AG08396 (cell line): ENCODE results near the gene ERI3.

Experiments used
- DNase-seq: peaks from one replicate; pipeline ENCODE4 v3.0.0; 2012; ENCODE audit warnings: low spot score, mixed read lengths

The ERI3 gene

DNA sequence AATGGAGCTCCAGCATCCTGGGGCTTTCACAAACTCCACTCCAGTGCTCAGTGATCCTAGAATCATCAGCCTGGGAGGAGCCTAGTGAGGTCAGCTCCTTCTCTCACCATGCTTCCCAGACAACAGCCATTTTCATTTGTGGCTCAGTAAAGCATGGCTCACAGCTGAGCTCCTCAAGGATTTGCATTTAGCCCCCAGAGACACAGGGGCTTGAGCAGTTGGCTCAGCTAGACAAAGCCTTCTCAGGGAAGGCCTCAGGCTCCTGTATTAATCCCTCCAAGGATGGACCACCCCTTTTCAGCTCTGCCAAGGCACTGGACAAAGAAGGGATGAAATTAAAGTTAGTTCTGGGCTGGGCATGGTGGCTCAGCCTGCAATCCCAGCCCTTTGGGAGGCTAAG is 39.5 kb downstream of the ERI3 start:
- no peak for DNase-seq

DNA sequence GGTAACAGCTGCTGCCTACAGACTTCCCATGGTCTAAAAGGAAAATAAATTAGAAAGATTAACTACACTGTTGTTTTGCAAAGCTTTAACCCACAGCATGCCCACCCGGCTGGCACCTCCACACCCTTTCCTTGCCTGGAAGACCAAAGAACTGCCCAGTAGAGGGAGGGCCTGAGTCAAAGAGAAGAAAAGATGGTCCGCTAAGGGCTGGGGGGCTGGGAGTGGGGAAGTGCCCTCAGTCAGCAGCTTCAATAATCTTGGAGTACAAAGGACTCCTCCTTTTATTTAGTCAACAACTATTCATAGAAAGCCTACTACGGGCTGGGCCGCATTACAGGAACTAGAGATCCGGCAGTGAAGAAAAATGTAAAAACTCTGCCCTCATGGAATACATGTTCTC is 40.6 kb downstream of the ERI3 start:
- no peak for DNase-seq

DNA sequence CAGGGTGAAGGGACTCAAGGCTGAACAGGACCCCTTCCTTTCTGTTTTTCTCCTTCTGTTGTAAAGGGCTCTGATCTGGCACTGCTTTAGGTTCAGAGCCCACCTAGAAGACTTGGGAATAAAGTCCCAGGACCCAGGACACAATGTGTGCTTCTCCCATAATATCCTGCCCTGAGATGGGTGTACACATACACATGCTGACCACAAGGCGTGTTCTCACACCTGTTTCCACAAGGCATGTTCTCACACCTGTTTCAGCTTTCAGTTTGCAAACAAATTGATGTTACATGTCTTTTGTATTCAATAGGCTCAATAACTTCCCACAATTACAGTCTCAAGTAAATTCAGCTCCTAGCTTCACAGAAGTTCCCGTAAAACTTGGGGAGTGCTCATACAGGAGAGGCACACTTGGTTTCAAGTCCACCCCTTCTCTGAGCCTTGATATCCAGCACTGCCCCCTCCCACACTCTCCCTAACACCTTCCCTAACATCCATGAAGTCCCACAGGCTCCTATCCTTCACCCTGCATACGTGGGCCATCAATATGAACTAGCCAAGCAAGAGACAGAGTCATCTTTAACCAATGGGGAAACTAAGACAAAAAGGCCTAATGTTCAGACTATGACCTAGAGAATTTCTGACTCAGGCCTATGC is 41.7 kb downstream of the ERI3 start:
- DNase-seq: no peak

DNA sequence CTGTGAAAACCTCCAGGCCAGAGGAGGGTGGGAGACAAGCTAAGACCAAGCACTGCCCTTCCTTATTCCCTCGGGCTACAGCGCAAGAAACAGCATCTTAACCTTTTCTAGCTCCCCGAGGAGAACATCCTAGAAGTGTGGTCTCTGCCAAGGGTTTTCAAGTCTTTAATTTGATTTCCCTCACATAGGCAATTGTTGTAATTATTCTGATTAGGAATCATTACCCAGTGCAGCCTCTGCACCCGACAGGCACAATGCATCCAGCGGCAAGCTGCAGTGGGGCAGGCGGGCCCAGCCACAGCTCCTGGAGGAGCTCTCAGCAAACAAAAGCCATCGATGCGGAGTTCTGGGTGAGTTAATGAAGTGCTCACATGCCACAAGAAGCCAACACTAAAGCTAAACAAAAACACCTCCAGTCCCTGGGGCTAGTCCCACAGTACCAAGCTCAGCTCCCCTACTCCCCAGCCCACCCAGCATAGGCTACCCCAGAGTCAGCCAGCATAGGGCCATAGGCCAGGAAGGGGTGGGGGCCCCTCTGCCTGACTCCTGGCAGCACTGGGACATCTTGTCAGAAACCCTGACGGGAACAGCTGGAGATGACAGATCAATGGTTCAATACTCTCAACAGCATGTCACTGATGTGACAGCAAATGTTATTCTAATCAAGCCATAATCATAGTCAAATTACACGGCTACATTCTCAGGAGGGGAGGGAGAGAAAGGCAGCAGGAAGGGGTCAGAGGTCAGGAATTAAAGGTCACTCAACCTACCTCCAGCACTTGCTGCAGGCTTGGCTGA is 42.5 kb downstream of the ERI3 start:
- DNase-seq: no peak

DNA sequence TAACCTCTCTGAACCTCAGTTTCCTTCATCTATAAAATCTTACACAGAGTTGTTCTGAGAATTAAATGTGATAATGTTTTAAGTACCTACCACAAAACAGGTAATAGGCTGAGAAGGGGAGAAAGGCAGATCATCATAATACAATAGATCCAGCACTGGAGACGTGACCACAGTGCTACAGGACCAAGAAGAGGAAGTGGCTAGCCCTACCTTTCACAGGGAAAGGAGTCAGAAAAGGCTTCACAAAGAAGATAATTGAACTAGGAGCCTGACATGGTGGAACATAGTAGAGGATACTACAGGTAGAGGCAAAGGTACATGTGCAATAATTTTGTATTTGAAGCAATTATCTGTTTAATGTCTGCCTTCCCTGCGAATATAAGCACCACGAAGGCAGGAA is 45.1 kb downstream of the ERI3 start:
- no peak for DNase-seq

DNA sequence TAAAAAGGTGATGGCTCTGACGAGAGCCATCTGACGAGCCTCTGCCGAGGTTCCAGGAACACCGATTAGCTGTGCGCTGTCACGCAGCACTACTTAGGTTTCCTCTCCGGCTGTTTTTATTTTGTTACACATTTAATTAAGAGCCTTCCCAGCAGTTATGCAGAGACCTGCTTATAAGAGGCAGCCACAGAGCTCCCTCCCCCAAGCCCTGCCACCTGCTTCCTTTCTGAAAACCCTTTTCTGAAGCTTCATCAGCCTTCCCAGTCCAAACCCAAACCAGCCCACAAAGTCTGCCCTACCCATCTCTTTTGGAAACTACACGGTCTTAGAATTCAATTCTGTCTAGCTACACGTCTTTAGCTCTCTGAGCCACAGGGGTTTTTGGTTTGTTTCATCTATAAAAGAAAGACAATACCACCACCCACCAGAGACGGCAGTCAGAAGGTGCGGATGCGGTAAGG is 49.1 kb downstream of the ERI3 start:
- DNase-seq: no peak

DNA sequence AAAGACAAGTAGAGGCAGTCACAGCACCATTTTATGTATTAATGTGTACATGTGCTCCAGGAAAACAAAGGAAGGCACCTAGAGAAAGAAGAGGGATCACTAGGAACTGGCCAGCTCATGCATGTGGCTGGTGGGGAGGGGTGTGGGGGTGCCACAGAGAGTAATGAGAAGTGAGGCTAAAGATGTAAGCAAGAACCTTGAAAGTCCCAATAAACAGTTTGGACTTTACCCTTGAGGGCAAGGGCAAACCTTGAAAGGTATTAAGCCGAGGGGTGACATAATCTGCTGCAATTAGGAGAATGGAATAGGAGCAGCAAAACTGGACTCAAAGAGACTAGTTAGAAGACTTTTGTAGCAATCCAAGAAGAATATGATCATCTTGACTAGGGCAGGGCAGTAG is 51.5 kb downstream of the ERI3 start:
- no peak for DNase-seq

DNA sequence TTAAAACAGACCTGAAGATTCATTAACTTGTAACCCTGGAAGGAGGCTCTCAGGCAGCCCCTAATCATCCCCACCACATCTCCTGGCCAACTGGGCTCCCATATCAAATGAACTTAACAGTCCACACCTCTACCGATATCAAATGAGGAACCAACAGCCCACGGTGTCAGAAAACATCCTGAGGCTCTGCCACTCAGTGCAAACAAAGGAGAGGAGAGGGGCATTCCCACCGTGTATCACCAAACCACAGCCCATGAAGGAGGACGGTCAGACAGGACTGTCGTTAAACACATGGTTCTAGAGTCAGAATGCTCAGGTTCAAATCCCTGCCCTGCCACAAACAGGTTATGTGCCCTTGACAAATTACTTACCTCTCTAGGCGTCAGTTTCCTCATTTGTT is 52.5 kb downstream of the ERI3 start:
- no peak for DNase-seq

DNA sequence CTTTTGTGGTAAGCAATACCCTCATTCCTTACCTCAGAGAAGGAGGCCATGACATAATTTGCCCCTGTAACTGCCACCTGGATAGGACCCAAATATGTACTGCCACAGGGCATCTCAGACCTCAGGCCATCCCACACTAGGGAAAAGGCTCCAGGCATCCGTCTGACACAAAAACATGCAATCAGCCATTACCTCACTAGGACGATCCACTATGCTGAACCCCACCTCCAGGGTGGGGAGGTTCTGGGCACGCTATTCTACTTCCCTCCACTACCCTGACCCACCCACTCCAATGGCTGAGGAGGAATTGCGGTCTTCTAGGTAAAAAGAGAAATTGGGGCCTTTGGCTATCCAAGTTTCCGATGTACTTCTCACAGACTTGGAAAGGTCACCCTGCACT is 53.6 kb downstream of the ERI3 start:
- DNase-seq: no peak

DNA sequence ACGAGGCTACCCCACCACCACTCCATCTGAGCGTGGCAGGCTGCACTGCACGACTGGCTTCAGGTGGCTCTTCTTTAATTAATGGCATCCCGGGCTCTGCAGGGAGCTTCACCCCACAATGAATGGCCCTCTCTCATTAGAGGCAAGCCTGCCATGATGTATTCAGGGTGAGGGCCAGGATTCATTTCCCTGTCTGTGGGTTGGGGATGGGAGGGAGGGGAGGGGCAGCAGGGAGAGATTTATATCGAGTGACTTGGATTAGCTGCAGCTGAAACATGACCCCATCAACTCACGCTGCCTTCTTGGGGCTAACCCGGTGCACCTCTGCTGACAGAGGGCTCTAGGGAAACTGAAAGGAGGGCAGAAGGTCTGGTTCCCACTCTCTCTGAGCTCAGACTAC is 54.2 kb downstream of the ERI3 start:
- no peak for DNase-seq

DNA sequence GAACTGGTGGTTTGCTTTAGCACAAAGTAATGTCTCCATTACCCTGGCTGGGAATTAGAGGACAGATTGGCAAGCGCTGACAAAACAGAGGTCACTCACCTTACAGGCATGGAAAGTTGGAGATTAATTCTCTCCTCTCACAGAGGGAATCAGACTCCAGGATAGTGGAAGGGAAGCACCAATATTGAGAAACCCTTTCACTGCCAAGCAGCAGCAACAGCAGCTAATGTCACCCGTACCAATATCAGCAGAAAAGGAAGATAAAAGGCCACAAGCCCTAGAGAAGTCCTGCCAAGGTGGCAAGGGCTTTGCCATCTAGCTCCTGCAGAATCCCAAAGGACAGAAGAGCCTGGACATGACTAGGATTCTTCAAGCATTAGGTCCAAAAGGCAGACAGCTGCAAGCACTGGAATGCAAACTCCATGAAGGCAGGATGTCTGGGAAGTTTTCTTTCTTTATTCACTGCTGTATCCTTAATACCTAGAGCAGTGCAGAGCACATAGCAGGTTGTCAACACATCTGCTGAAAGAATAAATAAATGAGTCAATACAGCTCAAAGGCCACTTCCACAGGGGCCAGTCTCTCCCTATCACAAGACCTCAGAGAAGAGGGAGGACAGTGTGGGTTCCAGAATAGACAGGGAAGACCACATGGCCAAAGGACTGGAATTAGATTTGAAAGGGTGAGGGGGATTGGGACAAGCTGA is 57.2 kb downstream of the ERI3 start:
- DNase-seq: no peak

DNA sequence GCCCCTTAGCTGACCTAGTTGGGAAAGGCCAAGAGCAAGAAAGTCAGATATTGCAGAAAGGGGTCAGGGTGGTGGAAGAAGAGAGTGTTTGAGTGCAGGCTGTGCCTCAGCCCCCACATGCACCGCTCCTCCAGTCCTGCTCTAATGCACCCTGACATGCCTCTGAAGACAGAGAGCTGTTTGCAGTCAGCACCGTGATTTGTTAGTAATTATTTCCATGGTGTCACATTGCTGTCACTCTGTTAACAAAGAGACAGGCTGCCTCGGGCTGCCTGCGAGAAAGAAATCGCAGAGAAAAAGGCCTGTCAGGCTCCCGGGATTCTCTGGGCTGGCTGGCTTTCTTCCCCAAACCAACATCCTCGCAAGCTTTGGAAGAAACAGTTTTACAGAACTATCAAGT is 58.3 kb downstream of the ERI3 start:
- no peak for DNase-seq

DNA sequence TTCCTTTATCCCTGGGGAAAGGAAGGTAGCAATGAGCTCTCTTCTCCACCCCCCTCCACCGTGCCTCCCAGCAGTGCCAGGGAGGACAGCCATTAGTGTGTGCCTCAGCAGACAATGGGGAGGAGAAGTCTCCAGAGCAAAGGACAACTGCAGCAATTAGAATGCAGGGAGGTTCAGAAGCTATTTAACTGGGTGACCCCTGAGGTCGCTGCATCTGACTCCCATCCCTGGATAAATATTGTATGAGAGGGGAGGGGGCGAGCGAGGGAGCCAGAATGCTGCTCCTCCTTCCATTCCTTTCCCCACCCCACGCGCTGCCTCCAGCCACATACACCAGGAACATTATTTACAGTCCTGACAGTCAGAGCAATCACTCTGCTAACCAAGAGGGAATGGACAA is 59.0 kb downstream of the ERI3 start:
- no peak for DNase-seq

DNA sequence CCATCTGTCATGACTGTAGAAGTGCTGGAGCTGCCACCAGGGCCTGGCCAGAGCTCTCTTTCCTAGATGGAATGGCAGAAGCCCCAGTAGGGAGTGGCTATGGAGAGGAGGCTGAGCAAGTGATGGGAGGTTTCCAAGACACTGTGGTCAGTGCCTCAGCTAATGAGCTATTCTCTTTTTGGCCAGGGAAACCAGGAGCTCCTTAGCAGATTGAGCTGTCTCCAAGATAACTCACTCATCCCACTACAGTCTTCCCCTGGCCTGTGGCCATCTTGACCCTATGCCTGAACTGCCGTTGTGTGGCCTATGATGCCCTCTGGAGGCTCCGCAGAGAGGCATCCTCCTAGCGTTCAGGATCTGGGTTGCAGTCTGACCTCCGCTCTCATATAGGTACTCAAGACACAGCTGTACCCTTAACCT is 60.5 kb downstream of the ERI3 start:
- DNase-seq: peak; percentile 85

DNA sequence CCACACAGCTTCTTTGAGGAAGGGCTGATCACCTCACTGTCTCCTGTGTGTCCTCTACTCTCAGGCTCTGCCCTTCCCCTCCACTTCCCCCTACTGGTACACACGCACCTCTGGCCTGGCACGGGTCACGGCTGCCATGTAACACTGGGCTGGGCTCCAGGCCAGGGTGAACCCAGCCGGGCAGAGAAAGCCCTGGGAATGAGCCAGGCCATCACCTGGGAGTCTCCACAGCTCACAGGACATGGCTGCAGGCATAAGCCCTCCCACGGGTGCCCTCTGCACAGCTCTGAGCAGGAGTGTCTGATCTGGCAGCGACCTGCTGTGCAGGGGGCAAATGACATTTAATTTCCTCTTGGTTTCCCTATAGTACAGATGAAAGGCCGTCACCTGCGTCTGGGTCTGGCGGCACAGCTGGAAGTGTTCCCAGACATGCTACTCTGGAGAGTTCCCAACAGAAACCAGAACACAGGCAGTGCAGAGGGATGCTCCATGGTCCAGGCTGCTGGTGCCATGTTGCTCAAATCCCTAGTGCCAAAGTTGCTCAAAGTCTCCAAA is 61.2 kb downstream of the ERI3 start:
- no peak for DNase-seq

DNA sequence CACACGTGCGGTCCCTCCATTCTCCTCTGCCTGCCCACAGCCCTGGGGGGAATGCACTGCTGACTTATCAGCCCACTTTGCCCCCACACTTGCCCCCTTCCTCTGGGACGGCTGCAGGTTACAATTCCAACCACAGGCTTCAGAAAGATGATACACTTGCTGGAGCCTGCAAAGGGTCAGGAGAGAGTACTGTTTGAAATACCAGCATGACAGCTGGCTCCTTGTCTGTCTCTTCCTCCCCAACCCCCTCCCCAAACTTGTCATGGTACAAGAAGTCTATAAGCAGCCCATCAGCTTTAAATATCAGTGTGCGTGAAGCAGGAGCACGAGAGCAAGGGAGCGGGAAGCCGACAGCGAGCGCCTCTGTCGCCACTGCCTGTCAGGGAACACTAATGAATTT is 62.4 kb downstream of the ERI3 start:
- DNase-seq: no peak

DNA sequence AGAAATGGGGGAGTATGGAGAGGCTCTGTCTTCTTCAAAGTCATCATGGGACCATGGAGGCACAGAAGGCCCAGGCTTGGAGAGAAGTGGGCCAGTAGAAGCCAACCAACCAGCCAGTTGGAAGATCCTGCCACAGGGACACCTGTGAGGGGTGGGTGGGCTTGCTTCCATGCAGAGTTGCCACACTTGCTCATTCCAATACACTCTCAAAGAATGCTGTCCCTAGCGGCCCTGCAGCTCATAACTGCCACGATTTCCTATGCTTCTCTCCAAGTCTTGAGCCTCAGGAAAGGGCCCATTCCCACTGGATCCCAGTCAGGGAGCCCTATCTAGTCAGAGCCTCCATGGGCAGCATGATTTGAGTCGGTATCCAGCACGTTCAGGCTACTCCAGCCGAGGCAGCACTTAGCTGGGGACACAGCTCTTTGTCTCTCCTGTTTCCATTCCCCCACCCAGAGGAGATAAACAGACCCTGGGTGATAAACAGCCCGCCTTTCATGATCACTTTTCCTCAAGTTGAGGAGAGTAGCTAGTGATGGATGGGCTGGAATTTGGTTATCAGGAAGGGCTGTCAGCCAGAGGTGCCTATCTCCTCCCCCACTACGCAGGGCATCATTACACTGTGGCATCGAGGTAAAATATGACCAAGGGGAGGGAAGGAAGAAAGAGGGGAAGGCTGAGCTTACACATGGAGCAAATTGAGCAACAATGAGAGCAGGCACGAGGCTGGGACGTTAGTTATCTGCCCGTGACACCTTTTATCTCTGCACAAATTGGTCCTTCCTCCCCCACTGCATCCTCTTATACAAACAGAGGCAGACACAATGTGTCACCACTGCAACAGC is 64.6 kb downstream of the ERI3 start:
- DNase-seq: no peak

DNA sequence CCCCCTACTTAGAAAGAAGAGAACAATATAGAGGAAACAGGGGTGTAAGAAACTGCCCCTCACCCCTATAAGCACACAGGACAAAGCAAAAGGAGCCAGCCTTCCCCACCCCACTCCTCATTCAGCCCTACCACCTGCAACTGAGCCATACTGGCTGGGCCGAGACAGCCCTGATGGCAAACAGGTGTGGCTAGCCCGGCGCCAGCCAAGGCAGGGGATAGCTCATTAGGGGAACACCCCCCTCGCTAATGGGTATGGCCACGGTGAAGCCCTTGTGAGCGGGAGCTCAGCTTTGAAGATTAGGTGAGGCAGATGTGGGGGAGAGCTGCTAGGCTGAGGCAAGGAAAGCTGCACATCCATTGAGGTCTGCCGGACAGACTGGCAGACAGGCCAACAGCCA is 65.5 kb downstream of the ERI3 start:
- no peak for DNase-seq

DNA sequence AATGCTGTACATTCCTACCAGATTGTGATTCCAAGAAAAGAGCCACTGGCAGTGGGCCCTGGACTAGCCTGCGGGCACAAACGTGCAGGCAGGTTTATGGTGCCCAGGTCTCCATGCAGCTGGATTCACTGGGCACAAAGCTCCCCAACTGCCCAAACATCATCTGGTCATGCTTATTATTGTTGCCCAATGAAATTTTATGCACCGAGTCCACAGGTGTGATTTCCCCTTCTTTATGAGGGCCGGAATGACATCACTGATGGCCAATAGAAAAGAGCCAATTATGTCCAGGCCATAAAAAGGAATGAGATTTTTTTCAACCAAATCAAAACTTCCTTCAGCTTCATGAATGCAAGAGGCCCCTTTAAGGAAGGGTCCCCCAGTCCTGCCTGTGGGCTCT is 66.2 kb downstream of the ERI3 start:
- DNase-seq: no peak

DNA sequence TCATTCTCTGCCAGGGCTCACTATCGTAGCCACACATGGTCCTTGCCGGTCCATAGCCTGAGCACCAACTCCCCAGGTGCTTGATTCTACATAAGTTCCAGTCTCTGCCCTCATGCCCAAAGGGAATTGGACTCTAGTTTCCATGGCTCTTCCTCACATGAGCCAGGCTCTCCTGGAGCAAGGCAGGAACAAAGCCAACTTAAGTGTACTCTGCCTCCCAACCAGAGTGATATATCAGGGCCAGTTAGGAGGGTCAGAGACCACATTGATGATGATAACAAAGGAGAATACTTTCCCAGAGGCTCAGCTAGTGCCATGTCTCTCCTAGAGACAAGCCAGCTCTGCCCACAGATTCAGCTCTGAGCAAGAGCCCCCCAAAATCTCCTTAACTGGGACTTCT is 70.9 kb downstream of the ERI3 start:
- no peak for DNase-seq

DNA sequence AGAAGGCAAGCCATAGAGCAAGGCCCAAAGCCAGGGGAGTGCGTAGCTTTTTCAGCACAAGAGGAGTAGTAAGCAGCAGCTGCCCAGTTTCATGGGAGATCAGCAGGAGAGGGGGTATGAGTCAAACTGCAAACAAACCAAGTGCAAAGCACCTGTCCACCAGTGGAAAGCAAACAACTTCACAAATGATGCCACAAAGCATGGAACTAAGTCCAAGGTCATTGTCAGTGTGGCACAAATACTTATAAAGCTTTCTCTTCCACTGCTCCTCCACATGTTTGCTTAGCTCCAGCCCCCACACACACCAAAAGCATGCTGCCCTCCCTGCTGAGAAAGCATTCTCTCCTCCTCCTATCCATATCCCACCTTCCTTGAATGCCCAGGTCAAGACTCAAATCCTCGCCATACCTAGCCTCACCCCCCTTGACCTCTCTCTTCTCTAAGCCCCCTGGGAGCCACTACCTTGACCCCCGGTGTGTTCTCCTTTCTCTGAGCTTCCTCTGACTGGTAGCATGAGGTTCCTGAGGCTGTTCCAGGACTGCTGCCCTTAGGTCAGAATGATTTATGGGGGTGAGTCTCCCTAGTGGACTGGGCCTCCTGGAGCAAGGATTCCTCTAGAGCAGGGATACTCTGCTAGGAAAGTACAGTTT is 71.4 kb downstream of the ERI3 start:
- DNase-seq: no peak
